Liver (tissue), 9 donors: Measurements from ENCODE around the gene HARS1. TPM values are rescaled to one million over a fixed set of nuclear protein-coding genes. Genes with fewer than 3 reads are reported as not detected.

Source experiments
- DNase-seq: peaks from one replicate; pipeline ENCODE4 v3.0.0-alpha.2; 2017; ENCODE audit warnings: low spot score
- H3K27ac ChIP-seq, 2 donors: one replicate each; pipeline ENCODE4 v1.7.0; 2013; ENCODE audit warnings: inconsistent platforms in 2 of 2, low read length in 2 of 2, control low read depth in 1 of 2, low read depth in 1 of 2, mild to moderate bottlenecking in 1 of 2
- H3K27me3 ChIP-seq, 4 donors: one replicate each; pipeline versions ENCODE4 v1.6.1 to v1.7.0; 2013; ENCODE audit warnings: low read length in 3 of 4, inconsistent platforms in 1 of 4, mild to moderate bottlenecking in 1 of 4, moderate library complexity in 1 of 4; ENCODE audit not compliant: control insufficient read depth in 4 of 4, insufficient read depth in 4 of 4
- H3K36me3 ChIP-seq, 4 donors: one replicate each; pipeline versions ENCODE4 v1.6.1 to v1.7.0; 2013; ENCODE audit warnings: low read length in 3 of 4, mild to moderate bottlenecking in 3 of 4, low read depth in 1 of 4, moderate library complexity in 1 of 4; ENCODE audit not compliant: control insufficient read depth in 4 of 4, insufficient read depth in 3 of 4
- H3K4me1 ChIP-seq, 4 donors: one replicate each; pipeline versions ENCODE4 v1.6.1 to v1.7.0; 2013; ENCODE audit warnings: low read length in 3 of 4, mild to moderate bottlenecking in 3 of 4, moderate library complexity in 1 of 4; ENCODE audit not compliant: control insufficient read depth in 4 of 4, insufficient read depth in 4 of 4
- H3K4me3 ChIP-seq, 3 donors: one replicate each; pipeline versions ENCODE4 v1.6.1 to v1.7.0; 2013; ENCODE audit warnings: low read length in 3 of 3, control low read depth in 1 of 3, low read depth in 1 of 3, mild to moderate bottlenecking in 1 of 3
- H3K9ac ChIP-seq, 2 donors: one replicate each; pipeline ENCODE4 v1.7.0; 2013; ENCODE audit warnings: low read length in 2 of 2, mild to moderate bottlenecking in 2 of 2, moderate library complexity in 2 of 2, control low read depth in 1 of 2, low read depth in 1 of 2
- H3K9me3 ChIP-seq, 4 donors: one replicate each; pipeline versions ENCODE4 v1.6.1 to v1.7.0; 2013; ENCODE audit warnings: low read length in 3 of 4; ENCODE audit not compliant: control insufficient read depth in 4 of 4
- ATF3 ChIP-seq: IDR thresholded peaks from 2 replicates; pipeline ENCODE4 v1.6.1; 2016; ENCODE audit warnings: antibody characterized with exemption
- CTCF ChIP-seq: fragments of 150-350 bp; IDR thresholded peaks from 2 replicates; pipeline ENCODE4 v1.5.1; 2017; ENCODE audit warnings: improper control_type of control experiment, low read depth, low read length; ENCODE audit not compliant: missing input control
- EGR1 ChIP-seq, 2 donors: IDR thresholded peaks; 2 replicates each; pipeline ENCODE4 v1.6.1; 2016 to 2018; ENCODE audit warnings: antibody characterized with exemption in 2 of 2, low read depth in 2 of 2
- FOXA1 ChIP-seq: IDR thresholded peaks from 2 replicates; pipeline ENCODE4 v1.6.1; 2016; ENCODE audit warnings: antibody characterized with exemption
- FOXA2 ChIP-seq: IDR thresholded peaks from 2 replicates; pipeline ENCODE4 v1.6.1; 2016; ENCODE audit warnings: antibody characterized with exemption
- GABPA ChIP-seq, 2 donors: IDR thresholded peaks in 1 of 2; conservative IDR thresholded peaks in 1 of 2; 2 replicates each; pipeline ENCODE4 v1.6.1; 2016; ENCODE audit warnings: antibody characterized with exemption in 2 of 2, mild to moderate bottlenecking in 1 of 2, moderate library complexity in 1 of 2
- HNF4A ChIP-seq, 2 donors: conservative IDR thresholded peaks; 2 replicates each; pipeline ENCODE4 v1.6.1; 2016; ENCODE audit warnings: antibody characterized with exemption in 2 of 2, mild to moderate bottlenecking in 2 of 2
- HNF4G ChIP-seq: IDR thresholded peaks from 2 replicates; pipeline ENCODE4 v1.6.1; 2016; ENCODE audit warnings: antibody characterized with exemption
- JUND ChIP-seq, 2 donors: IDR thresholded peaks; 2 replicates each; pipeline ENCODE4 v1.6.1; 2016; ENCODE audit warnings: antibody characterized with exemption in 2 of 2
- MAX ChIP-seq: IDR thresholded peaks from 2 replicates; pipeline ENCODE4 v1.6.1; 2016; ENCODE audit warnings: antibody characterized with exemption
- NR2F2 ChIP-seq: IDR thresholded peaks from 2 replicates; pipeline ENCODE4 v1.6.1; 2016; ENCODE audit warnings: antibody characterized with exemption
- RAD21 ChIP-seq, 2 donors: IDR thresholded peaks; 2 replicates each; pipeline ENCODE4 v1.6.1; 2016; ENCODE audit warnings: antibody characterized with exemption in 2 of 2, mild to moderate bottlenecking in 2 of 2
- REST ChIP-seq: IDR thresholded peaks from 2 replicates; pipeline ENCODE4 v1.6.1; 2016; ENCODE audit warnings: antibody characterized with exemption, mild to moderate bottlenecking
- RXRA ChIP-seq, 2 donors: IDR thresholded peaks; 2 replicates each; pipeline ENCODE4 v1.6.1; 2017 to 2018; ENCODE audit warnings: antibody characterized with exemption in 2 of 2, mild to moderate bottlenecking in 1 of 2
- SP1 ChIP-seq: IDR thresholded peaks from 2 replicates; pipeline ENCODE4 v1.6.1; 2018; ENCODE audit warnings: antibody characterized with exemption, mild to moderate bottlenecking
- TAF1 ChIP-seq: conservative IDR thresholded peaks from 2 replicates; pipeline ENCODE4 v1.6.1; 2016; ENCODE audit warnings: antibody characterized with exemption, mild to moderate bottlenecking
- YY1 ChIP-seq: IDR thresholded peaks from 2 replicates; pipeline ENCODE4 v1.6.1; 2016; ENCODE audit warnings: antibody characterized with exemption, mild to moderate bottlenecking
- ZBTB33 ChIP-seq: IDR thresholded peaks from 2 replicates; pipeline ENCODE4 v1.6.1; 2016; ENCODE audit warnings: antibody characterized with exemption
- WGBS: extraction: QIAGEN DNeasy Blood & Tissue Kit; methylation state at CpG from one replicate; pipeline ENCODE4 v1.1.7; 2013; 5-methylcytosine and 5-hydroxymethylcytosine counted together
- polyA plus RNA-seq, 2 donors: library from polyadenylated mRNA; stranded (reverse) in 1 of 2; unstranded in 1 of 2; fragments of 200-250 nt in 1 of 2; fragments of >200 nt in 1 of 2; fragmentation: Nextera tagmentation in 1 of 2; extraction: Ambion mirVana in 1 of 2; gene quantifications; one replicate each; pipeline versions ENCODE4 v1.2.1 to v1.2.3, GENCODE V29; 2013 to 2015
- total RNA-seq, 2 donors: library from RNA; depleted of rRNA; stranded (reverse); fragments of >200 nt; gene quantifications; one replicate each; pipeline ENCODE4 v1.2.3, GENCODE V29; 2014
- donor health status: healthy.
- donor health status: healthy.
- donor health status: healthy.
- donor health status: healthy.
- donor health status: healthy.

The HARS1 gene
- total and polyA plus RNA-seq, 4 donors = 31.2 to 57.1 (median 37.3) TPM

- TF ChIP-seq TAF1 = peak; percentile 52
- peak; percentile 34 to 63 for TF ChIP-seq RAD21 (IDR thresholded peaks at IDR 0.05)
- peak; percentile 48 for TF ChIP-seq ATF3
- TF ChIP-seq HNF4A (conservative IDR thresholded peaks at IDR 0.05) = peak in 1 of 2 donors; percentile 2
- TF ChIP-seq SP1 = peak; percentile 77
- peak; percentile 90 to 96 for TF ChIP-seq GABPA (IDR thresholded peaks at IDR 0.05 in 1 of 2, conservative IDR thresholded peaks at IDR 0.05 in 1 of 2)
- TF ChIP-seq JUND (IDR thresholded peaks at IDR 0.05) = no peak
- no peak for TF ChIP-seq FOXA2
- TF ChIP-seq FOXA1 = no peak
- TF ChIP-seq CTCF = no peak
- peak; percentile 94 to 95 for TF ChIP-seq EGR1 (IDR thresholded peaks at IDR 0.05; ENCODE audit: low read depth in 2 of 2)
- TF ChIP-seq REST = no peak
- peak; percentile 99 for TF ChIP-seq MAX
- TF ChIP-seq RXRA (IDR thresholded peaks at IDR 0.05) = peak; percentile 85 to 93
- peak; percentile 78 for TF ChIP-seq NR2F2
- no peak for TF ChIP-seq ZBTB33
- peak; percentile 55 for TF ChIP-seq YY1
- no peak for TF ChIP-seq HNF4G
- H3K36me3 ChIP-seq = peaks cover 3 to 52% (median 44%) of the 10 kb centered on the region in 4 donors
- peak within 1 kb of the TSS; percentile 81 to 89 for H3K9ac ChIP-seq
- H3K27me3 ChIP-seq = no peaks in the 10 kb centered on the region
- peak; percentile 95 for DNase-seq
- peak within 1 kb of the TSS; percentile 85 to 95 for H3K27ac ChIP-seq
- under 1% methylated on average over 54 of the region's 54 CpGs for WGBS
- H3K9me3 ChIP-seq = no peaks in the 10 kb centered on the region
- peak within 1 kb of the TSS; percentile 87 to 99 (median 95) for H3K4me3 ChIP-seq
- H3K4me1 ChIP-seq = peaks cover 2 to 18% (median 9%) of the 10 kb centered on the region in 4 donors
Measured at GRCh38 chr5:140664359-140665119, 26.6 kb downstream of the HARS1 start, which contains the start of gene WDR55. Gene WDR55, plus strand, starts transcription at chr5:140664904. Its CDS starts 9 bp downstream, at chr5:140664913.
